Suprapubic skin (tissue), 3 donors: Measurements from ENCODE around the gene PTPRM.

Source experiments
- CTCF ChIP-seq, 2 donors: fragments of 200-600 bp in 1 of 2; fragments of 450-650 bp in 1 of 2; sonication (generic) in 1 of 2; IDR thresholded peaks; one replicate each; pipeline ENCODE4 v1.5.1; 2016 to 2019; ENCODE audit warnings: antibody characterized with exemption in 2 of 2, mild to moderate bottlenecking in 1 of 2, moderate library complexity in 1 of 2
- EP300 ChIP-seq: sonication (generic); formaldehyde crosslinking; IDR thresholded peaks from one replicate; pipeline ENCODE4 v1.6.1; 2017; ENCODE audit warnings: antibody characterized with exemption

DNA sequence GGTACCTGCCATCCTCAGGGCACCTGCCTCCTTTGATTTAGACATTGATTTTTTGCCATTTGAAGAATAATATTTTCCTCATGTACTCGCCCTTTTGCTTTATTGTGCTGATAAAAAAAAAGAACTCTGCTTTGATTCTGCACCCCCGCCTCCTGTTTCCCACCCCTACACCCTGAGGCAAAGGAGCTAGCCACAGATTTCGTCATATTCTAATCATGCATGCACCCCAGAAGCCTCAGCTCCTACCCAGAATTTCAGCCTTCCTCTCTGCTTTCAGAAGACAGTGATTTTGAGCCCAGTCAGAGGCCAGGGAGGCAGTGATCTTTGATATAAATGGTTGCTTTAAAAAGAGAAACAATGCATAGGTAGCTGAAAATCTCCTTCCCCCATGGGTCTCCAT lies 329.0 kb downstream of the PTPRM start:
- no peak for TF ChIP-seq CTCF (IDR thresholded peaks at IDR 0.05)
- no peak for TF ChIP-seq EP300
